Measurements from ENCODE around the gene DNHD1.

DNA sequence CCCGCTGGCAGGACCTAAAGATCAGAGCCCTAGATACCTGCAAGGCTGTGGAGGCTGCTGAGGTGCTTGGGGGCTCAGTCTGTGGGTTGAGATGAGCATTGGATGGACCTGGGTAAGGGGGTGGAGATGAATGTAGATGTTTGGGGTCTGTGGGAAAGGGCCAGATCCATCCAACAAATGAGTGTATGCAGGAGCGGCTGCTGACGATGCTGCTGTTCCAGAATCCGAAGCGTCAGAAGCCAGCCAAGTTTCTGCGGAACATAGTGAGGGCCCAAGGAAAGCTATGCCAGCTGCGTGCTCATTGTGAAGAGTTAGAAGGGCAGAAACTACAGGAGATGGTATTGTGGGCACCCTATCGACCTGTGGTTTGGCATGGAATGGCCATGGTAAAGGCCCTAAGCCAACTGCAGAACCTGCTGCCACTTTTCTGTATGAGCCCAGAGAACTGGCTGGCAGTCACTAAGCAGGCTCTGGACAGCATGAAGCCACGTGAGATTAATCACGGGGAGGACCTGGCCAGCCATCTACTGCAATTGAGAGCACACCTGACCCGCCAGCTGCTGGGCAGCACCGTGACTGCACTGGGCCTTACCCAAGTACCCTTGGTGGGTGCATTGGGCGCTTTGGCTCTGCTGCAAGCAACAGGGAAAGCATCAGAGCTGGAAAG, 69.8 kb downstream of the DNHD1 start:
- TF ChIP-seq, protein P1, sequence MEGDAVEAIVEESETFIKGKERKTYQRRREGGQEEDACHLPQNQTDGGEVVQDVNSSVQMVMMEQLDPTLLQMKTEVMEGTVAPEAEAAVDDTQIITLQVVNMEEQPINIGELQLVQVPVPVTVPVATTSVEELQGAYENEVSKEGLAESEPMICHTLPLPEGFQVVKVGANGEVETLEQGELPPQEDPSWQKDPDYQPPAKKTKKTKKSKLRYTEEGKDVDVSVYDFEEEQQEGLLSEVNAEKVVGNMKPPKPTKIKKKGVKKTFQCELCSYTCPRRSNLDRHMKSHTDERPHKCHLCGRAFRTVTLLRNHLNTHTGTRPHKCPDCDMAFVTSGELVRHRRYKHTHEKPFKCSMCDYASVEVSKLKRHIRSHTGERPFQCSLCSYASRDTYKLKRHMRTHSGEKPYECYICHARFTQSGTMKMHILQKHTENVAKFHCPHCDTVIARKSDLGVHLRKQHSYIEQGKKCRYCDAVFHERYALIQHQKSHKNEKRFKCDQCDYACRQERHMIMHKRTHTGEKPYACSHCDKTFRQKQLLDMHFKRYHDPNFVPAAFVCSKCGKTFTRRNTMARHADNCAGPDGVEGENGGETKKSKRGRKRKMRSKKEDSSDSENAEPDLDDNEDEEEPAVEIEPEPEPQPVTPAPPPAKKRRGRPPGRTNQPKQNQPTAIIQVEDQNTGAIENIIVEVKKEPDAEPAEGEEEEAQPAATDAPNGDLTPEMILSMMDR (IDR thresholded peaks at IDR 0.05): no peak
- TF ChIP-seq POLR2A (IDR thresholded peaks at IDR 0.05) (no peak), POLR2AphosphoS5 (IDR thresholded peaks at IDR 0.05) (no peak), EP300 (IDR thresholded peaks at IDR 0.05) (no peak)

Measured in stomach (tissue), 4 donors.